Activated CD4-positive, CD25-positive, alpha-beta regulatory T cell (primary cell): Measurements from ENCODE around the gene UBTFL1.
"Not testable (repeated sequence)": the region's sequence is repeated elsewhere in the genome, so short reads cannot be mapped to it uniquely, and the experiment has no call there.

Source experiments
- DNase-seq, 4 experiments: peaks; one replicate each; lab custom pipeline; 2025; lab: John Stamatoyannopoulos, UW

UBTFL1 gene

GRCh38 chr11:90085650-90086049 lies at the start of gene UBTFL1:
Gene UBTFL1 (plus strand): TSS chr11:90085950. CDS start chr11:90085950, 0 bp downstream.
- not testable (repeated sequence) for DNase-seq

DNA sequence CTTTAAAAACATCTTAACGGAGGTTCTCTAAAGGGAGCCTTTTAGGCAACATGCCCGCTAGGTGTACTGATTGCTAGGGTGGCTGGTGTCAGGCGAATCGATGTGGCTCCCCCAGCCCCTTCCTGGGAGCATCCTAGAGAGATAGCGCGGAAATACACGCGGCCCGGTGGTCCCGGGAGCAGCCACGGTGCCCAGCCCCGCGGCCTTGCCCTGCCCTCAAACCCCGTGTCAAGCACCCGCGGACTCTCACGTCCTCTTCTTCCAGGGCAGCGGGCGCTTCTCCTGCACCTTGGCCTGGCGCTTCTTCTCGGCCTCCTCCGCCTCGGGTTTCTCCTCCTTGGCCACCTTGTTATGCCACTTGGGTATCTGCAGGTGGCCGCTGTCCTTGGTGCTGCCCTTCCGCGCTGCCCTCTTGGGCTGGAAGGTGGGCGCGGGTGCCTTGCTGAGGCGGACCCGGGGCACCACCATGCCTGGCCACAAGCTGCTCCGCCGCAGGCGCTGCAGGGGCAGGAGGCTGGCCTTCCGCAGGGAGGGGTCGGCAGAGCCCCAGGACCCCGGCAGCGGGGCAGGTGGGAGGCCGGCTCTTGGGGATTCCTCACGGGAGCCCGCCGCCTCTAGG lies 34.0 kb upstream of the UBTFL1 start:
- DNase-seq: not testable (repeated sequence)

GRCh38 chr11:90052311-90052710 lies 33.4 kb upstream of the UBTFL1 start:
- not testable (repeated sequence) for DNase-seq

GRCh38 chr11:90053545-90053944 lies 32.2 kb upstream of the UBTFL1 start:
- not testable (repeated sequence) for DNase-seq

- DNase-seq: not testable (repeated sequence)
Measured at GRCh38 chr11:90088731-90089130, 3.0 kb downstream of the UBTFL1 start.

- DNase-seq: not testable (repeated sequence)
Measured at GRCh38 chr11:90095230-90095924, 9.6 kb downstream of the UBTFL1 start.

DNA sequence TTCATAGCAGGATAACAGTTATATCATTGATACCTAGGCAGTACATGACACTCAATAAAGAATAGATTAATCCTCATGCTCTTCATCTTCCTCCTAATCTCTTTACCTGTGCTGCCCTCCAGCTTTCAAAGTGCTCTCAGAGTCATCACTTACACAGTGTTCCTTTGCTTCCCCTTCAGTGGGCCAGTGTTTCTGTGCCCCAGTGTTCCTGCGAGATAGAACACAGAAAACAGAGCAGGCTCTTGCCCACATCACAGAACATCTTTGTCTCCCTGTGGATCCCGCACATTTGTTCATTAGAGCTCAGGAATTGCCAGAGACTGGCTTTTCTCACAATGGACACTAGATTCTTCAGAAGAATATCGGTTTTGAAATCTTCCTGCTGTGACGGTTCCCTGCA lies 12.5 kb downstream of the UBTFL1 start:
- not testable (repeated sequence) for DNase-seq

GRCh38 chr11:90100431-90100830 lies 14.7 kb downstream of the UBTFL1 start:
- no peak for DNase-seq

- DNase-seq: no peak
Measured at GRCh38 chr11:90113541-90113940, 27.8 kb downstream of the UBTFL1 start.

DNA sequence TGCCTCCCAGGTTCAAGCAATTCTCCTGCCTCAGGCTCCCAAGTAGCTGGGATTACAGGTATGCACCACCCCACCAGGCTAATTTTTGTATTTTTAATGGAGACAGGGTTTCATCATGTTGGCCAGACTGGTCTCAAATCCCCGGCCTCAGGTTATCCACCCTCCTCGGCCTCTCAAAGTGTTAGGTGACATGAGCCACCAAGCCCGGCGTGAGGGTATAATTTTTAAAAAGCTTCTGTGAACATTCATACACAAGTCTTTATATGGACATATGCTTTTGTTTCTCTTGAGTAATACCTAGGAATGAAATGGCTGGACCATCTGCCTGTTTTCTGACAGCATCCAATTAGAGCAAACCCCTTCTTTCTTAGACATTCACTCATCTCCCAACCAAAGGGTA lies 34.4 kb downstream of the UBTFL1 start:
- DNase-seq: no peak

GRCh38 chr11:90124371-90124770 lies 38.6 kb downstream of the UBTFL1 start:
- no peak for DNase-seq

- no peak for DNase-seq
Measured at GRCh38 chr11:90124946-90125345, 39.2 kb downstream of the UBTFL1 start.

DNA sequence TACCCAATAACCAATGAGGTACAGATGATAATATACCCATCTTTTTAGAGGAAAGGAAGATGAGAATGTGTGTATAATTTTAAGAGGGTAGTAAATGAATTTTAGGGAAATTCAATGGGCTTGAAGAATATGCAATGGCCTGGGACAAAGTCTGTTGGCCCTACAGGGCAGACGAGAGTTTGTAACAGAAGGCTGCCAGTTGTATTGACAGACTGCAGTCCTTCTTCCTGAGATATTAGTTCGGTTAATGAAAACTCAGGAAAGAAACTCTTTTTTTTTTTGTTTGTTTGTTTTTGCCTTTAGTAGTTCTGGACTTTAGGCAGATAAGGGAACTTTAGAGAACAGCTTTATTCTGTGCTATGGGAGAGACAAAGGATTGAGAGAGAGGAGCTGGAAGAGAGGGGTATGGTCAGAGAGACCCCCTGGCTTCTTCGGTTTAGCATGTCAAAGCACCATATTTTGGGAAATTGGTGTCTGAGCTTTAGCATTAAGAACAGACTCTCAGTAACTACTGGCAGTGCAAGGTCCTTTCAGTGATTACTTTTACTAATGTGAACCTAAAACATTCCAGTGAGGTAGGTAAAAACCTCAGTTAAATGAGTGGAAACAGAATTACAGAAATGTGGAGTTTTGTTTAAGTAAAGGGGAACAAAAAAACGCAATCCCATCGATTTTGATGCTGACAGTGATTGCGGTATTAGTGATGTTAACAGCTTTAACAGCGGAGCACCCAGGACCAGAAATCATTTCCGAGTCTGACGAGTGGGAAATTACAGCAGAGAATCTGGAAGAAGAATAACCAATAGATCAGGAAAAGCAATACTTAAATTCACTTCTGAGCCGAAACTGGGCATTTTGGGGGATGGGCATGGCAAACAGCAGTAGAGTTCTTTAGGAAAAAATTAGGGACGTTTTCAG lies 48.1 kb downstream of the UBTFL1 start:
- DNase-seq: no peak

- no peak for DNase-seq
Measured at GRCh38 chr11:90134478-90135003, 48.8 kb downstream of the UBTFL1 start, which contains the start of gene NAALAD2. Gene NAALAD2 (plus strand): TSS chr11:90134663. CDS start chr11:90134759, 96 bp downstream.

GRCh38 chr11:90135016-90135415 lies 49.3 kb downstream of the UBTFL1 start:
- DNase-seq: no peak
